K562 (cell line): ENCODE measurements around the gene YPEL3. TPM values are rescaled to one million over a fixed set of nuclear protein-coding genes. Genes with fewer than 3 reads are reported as not detected.

Experiments
- ATAC-seq: fragments of 200-7000 bp; cut with Tn5 transposase; 3 replicates; pipeline ENCODE4 v1.9.1; 2020; ENCODE audit warnings: moderate library complexity
- BruUV-seq: library from RNA; stranded (reverse); fragments of 400-500 nt; replicated peaks from 2 replicates; lab custom pipeline; 2021; lab: Mats Ljungman, UMichigan
- CTCF ChIA-PET: fragments of 300-600 bp; formaldehyde crosslinking; extraction: SDS; loops from one replicate; lab custom pipeline; 2021; ENCODE audit warnings: low intra/inter-chr PET ratio; lab: Yijun Ruan, JAX
- POLR2A ChIA-PET: fragments of 300-600, 350-650 bp; sonication (Branson Sonifier 250); formaldehyde crosslinking; extraction: SDS; loops from one replicate; lab custom pipeline; 2021; ENCODE audit warnings: antibody characterized with exemption, inconsistent platforms; lab: Yijun Ruan, JAX
- DNase-seq, 4 experiments: peaks; one replicate each; pipeline versions ENCODE4 v3.0.0 to v3.0.0-alpha.2; 2011 to 2018; ENCODE audit warnings: low spot score in 3 of 4, mixed read lengths in 3 of 4; ENCODE audit errors: extremely low read depth in 1 of 4
- FAIRE-seq: peaks from 2 replicates; lab custom pipeline; 2011; peaks lifted over from hg19 to GRCh38; lab: Jason Lieb, UNC
- H2AFZ ChIP-seq: 2 replicates; pipeline ENCODE4 v1.6.0; 2011; ENCODE audit warnings: low read depth, low read length, control low read depth, inconsistent platforms
- H3K27ac ChIP-seq: fragments of 200-600 bp; 3 replicates; pipeline ENCODE4 v1.8.0; 2011; ENCODE audit warnings: low read depth, mild to moderate bottlenecking, control low read depth, inconsistent platforms, low read length, moderate library complexity, mixed read lengths; ENCODE audit errors: extremely low read depth
- H3K27me3 ChIP-seq, 2 experiments: fragments of 300-600 bp in 1 of 2; 2 replicates in 1 of 2; 3 replicates in 1 of 2; pipeline versions ENCODE4 v1.6.0 to v1.8.0; 2011; ENCODE audit warnings: inconsistent platforms in 2 of 2, low read length in 2 of 2, mild to moderate bottlenecking in 1 of 2, mixed read lengths in 1 of 2, moderate library complexity in 1 of 2; ENCODE audit not compliant: control insufficient read depth in 2 of 2, insufficient read depth in 2 of 2
- H3K36me3 ChIP-seq: fragments of 300-600 bp; 3 replicates; pipeline ENCODE4 v1.8.0; 2011; ENCODE audit warnings: mild to moderate bottlenecking, low read length, inconsistent platforms; ENCODE audit not compliant: control insufficient read depth, insufficient read depth
- H3K4me1 ChIP-seq, 2 experiments: fragments of 200-600 bp in 1 of 2; replicated peaks in 1 of 2; 2 replicates in 1 of 2; 3 replicates in 1 of 2; pipeline versions ENCODE4 v1.5.1 to v1.8.0; 2011; ENCODE audit warnings: inconsistent platforms in 2 of 2, low read length in 2 of 2, mild to moderate bottlenecking in 1 of 2, mixed read lengths in 1 of 2, moderate library complexity in 1 of 2; ENCODE audit not compliant: control insufficient read depth in 2 of 2, insufficient read depth in 2 of 2
- H3K4me2 ChIP-seq: 2 replicates; pipeline ENCODE4 v1.6.1; 2011; ENCODE audit warnings: low read length, control low read depth, inconsistent platforms, mixed read lengths; ENCODE audit not compliant: insufficient read depth
- H3K4me3 ChIP-seq: fragments of 200-600 bp; sonication (generic), shearing (Covaris generic); 2 replicates; pipeline ENCODE4 v1.5.1; 2016; ENCODE audit warnings: control low read depth, inconsistent platforms
- H3K79me2 ChIP-seq: fragments of 200-600 bp; 3 replicates; pipeline ENCODE4 v1.8.0; 2011; ENCODE audit warnings: low read length, inconsistent platforms; ENCODE audit not compliant: control insufficient read depth, insufficient read depth
- H3K9ac ChIP-seq, 2 experiments: 2 replicates each; pipeline versions ENCODE4 v1.6.0 to v1.6.1; 2011; ENCODE audit warnings: low read depth in 2 of 2, low read length in 2 of 2, control low read depth in 1 of 2, inconsistent platforms in 1 of 2, mild to moderate bottlenecking in 1 of 2, mixed read lengths in 1 of 2; ENCODE audit not compliant: insufficient read depth in 1 of 2
- H3K9me1 ChIP-seq: one replicate; pipeline ENCODE4 v1.6.0; 2011; ENCODE audit warnings: inconsistent platforms, mild to moderate bottlenecking, low read length, moderate library complexity; ENCODE audit not compliant: control insufficient read depth, insufficient read depth
- H3K9me3 ChIP-seq: replicated peaks from 2 replicates; pipeline ENCODE4 v1.5.1; 2011; ENCODE audit warnings: low read depth, low read length, inconsistent platforms; ENCODE audit not compliant: control insufficient read depth, insufficient read depth
- H4K20me1 ChIP-seq: replicated peaks from 2 replicates; pipeline ENCODE4 v1.6.1; 2011; ENCODE audit warnings: low read length, inconsistent platforms, mixed read lengths; ENCODE audit not compliant: control insufficient read depth, insufficient read depth
- MCM3 ChIP-seq: fragments of 450-650 bp; IDR thresholded peaks from 2 replicates; pipeline ENCODE4 v1.6.1; 2016
- POLR2AphosphoS2 ChIP-seq: IDR thresholded peaks from 2 replicates; pipeline ENCODE4 v1.6.1; 2012; ENCODE audit warnings: low read length, improper control_type of control experiment
- WGBS: fragments of 100-300 bp; shearing (Covaris generic); methylation state at CpG from one replicate; pipeline ENCODE4 v1.1.6; 2016; ENCODE audit warnings: low coverage, mixed read lengths; ENCODE audit not compliant: insufficient coverage; ENCODE audit errors: missing lambda C conversion rate; 5-methylcytosine and 5-hydroxymethylcytosine counted together
- in situ Hi-C: fragments of 300-500 bp; cut with MboI; formaldehyde crosslinking; loops from 4 replicates; pipeline ENCODE4 v1.15.0; 2018; ENCODE audit warnings: inconsistent platforms, mixed read lengths
- intact Hi-C: fragments of 100-400 bp; cut with micrococcal nuclease; formaldehyde crosslinking; loops from 2 replicates; pipeline ENCODE4 v1.14.2; 2022
- polyA plus RNA-seq, 8 experiments: library from polyadenylated mRNA; depleted of rRNA in 4 of 8; stranded (reverse) in 5 of 8; unstranded in 3 of 8; fragments of >200 nt; fragmentation: Nextera tagmentation in 2 of 8; fragmentation: Illumina TruSeq in 1 of 8; extraction: Ambion mirVana in 2 of 8; extraction: Trizol in 1 of 8; gene quantifications; 2 replicates each; pipeline versions ENCODE4 v1.2.1 to v1.2.3, GENCODE V29; 2011 to 2014; ENCODE audit warnings: inconsistent platforms in 1 of 8, missing spikeins in 1 of 8
- total RNA-seq, 7 experiments: library from RNA; depleted of rRNA in 6 of 7; stranded (reverse); fragments of >200 nt in 6 of 7; fragmentation: Illumina TruSeq in 2 of 7; extraction: Trizol in 2 of 7; gene quantifications; 2 replicates each; pipeline versions ENCODE4 v1.2.1 to v1.2.3, GENCODE V29; 2011 to 2021; ENCODE audit warnings: low replicate concordance in 1 of 7
- TF ChIP-seq, protein P1 (sequence below), 3 experiments: fragments of 200-800 bp in 1 of 3; fragments of 250-450 bp in 1 of 3; fragments of 450-650 bp in 1 of 3; sonication (Bioruptor Pico) in 1 of 3; sonication (Bioruptor generic) in 1 of 3; formaldehyde crosslinking in 1 of 3; IDR thresholded peaks; 2 replicates each; pipeline versions ENCODE4 v1.6.1 to v1.8.0; 2016 to 2022; ENCODE audit warnings: mild to moderate bottlenecking in 2 of 3, missing genetic modification characterization in 2 of 3, missing compliant biosample characterization in 1 of 3, moderate library complexity in 1 of 3
- TF ChIP-seq, protein P2 (sequence below): sonication (generic); formaldehyde crosslinking; IDR thresholded peaks from 2 replicates; pipeline ENCODE4 v1.8.0; 2023; ENCODE audit warnings: mild to moderate bottlenecking, missing genetic modification reagents

YPEL3 gene
- total and polyA plus RNA-seq, 9 of the 15 experiments (the other 6 are each of a cell fraction or from before 2014, with no cell fraction given): 0.41 to 15.0 (median 2.9) TPM

DNA sequence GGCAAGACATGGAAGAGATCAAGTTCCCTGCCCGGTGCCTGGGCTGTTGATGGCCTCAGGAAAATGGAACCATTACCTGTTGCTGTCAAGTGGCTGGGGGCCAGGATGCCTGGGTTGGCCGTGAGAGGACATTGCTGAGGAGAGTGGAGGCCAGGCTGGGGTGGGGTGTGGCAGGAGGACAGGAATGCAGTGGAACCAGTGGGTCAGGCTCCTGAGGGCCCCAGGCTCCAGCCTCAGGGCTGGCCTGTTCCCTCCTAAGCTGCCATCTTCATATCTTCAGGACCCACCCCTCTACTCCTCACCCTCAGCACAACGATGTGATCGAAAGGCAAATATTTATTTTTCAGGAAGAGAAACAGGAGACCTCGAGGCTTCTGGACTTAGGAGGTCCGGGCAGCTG is 8.5 kb upstream of the YPEL3 start:
- Histone ChIP-seq H3K79me2 (no peaks in the 10 kb centered on the region), H2AFZ (no peak overlapping the region), H3K27ac (no peak overlapping the region), H3K27me3 (no peaks in the 10 kb centered on the region), H3K4me3 (no peak overlapping the region), H4K20me1 (no peaks in the 10 kb centered on the region), H3K9ac (peak overlapping the region in 1 of 2 experiments; percentile 73; a peak in 1 of 4 replicates), H3K9me3 (no peaks in the 10 kb centered on the region), H3K4me1 (peaks cover 4 to 8% of the 10 kb centered on the region in 2 experiments; a peak in 4 of 5 replicates), H3K36me3 (peaks cover 3% of the 10 kb centered on the region; the same call in 2 of the 3 replicates), H3K9me1 (peaks cover 2% of the 10 kb centered on the region), H3K4me2 (no peak overlapping the region)
- DNase-seq (no peak), FAIRE-seq (no peak), ATAC-seq (no peak)
- ChIA-PET CTCF (no interaction called here), POLR2A (interaction anchor here (0.7 to 1.3 kb wide), 2 partner anchors 12 to 24 kb away, joined by 3 to 4 read pairs; partner anchors contain the start of gene TBX6)
- intact Hi-C loops: no loop called here
- TF ChIP-seq MCM3 (no peak), POLR2AphosphoS2 (no peak)
- TF ChIP-seq, protein P1, sequence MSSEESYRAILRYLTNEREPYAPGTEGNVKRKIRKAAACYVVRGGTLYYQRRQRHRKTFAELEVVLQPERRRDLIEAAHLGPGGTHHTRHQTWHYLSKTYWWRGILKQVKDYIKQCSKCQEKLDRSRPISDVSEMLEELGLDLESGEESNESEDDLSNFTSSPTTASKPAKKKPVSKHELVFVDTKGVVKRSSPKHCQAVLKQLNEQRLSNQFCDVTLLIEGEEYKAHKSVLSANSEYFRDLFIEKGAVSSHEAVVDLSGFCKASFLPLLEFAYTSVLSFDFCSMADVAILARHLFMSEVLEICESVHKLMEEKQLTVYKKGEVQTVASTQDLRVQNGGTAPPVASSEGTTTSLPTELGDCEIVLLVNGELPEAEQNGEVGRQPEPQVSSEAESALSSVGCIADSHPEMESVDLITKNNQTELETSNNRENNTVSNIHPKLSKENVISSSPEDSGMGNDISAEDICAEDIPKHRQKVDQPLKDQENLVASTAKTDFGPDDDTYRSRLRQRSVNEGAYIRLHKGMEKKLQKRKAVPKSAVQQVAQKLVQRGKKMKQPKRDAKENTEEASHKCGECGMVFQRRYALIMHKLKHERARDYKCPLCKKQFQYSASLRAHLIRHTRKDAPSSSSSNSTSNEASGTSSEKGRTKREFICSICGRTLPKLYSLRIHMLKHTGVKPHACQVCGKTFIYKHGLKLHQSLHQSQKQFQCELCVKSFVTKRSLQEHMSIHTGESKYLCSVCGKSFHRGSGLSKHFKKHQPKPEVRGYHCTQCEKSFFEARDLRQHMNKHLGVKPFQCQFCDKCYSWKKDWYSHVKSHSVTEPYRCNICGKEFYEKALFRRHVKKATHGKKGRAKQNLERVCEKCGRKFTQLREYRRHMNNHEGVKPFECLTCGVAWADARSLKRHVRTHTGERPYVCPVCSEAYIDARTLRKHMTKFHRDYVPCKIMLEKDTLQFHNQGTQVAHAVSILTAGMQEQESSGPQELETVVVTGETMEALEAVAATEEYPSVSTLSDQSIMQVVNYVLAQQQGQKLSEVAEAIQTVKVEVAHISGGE (CRISPR knock-in tag; IDR thresholded peaks at IDR 0.05): peak in 1 of 3 experiments; percentile 18; a peak in 1 of 6 replicates
- TF ChIP-seq, protein P2, sequence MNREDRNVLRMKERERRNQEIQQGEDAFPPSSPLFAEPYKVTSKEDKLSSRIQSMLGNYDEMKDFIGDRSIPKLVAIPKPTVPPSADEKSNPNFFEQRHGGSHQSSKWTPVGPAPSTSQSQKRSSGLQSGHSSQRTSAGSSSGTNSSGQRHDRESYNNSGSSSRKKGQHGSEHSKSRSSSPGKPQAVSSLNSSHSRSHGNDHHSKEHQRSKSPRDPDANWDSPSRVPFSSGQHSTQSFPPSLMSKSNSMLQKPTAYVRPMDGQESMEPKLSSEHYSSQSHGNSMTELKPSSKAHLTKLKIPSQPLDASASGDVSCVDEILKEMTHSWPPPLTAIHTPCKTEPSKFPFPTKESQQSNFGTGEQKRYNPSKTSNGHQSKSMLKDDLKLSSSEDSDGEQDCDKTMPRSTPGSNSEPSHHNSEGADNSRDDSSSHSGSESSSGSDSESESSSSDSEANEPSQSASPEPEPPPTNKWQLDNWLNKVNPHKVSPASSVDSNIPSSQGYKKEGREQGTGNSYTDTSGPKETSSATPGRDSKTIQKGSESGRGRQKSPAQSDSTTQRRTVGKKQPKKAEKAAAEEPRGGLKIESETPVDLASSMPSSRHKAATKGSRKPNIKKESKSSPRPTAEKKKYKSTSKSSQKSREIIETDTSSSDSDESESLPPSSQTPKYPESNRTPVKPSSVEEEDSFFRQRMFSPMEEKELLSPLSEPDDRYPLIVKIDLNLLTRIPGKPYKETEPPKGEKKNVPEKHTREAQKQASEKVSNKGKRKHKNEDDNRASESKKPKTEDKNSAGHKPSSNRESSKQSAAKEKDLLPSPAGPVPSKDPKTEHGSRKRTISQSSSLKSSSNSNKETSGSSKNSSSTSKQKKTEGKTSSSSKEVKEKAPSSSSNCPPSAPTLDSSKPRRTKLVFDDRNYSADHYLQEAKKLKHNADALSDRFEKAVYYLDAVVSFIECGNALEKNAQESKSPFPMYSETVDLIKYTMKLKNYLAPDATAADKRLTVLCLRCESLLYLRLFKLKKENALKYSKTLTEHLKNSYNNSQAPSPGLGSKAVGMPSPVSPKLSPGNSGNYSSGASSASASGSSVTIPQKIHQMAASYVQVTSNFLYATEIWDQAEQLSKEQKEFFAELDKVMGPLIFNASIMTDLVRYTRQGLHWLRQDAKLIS (CRISPR knock-in tag): no peak
- WGBS: 44% methylated on average over 6 of the region's 6 CpGs
- in situ Hi-C loops: no loop called here
- no TSS peak for BruUV-seq
